Prostate gland (tissue), 2 donors: ENCODE measurements around the gene ANKK1. TPM values are rescaled to one million over a fixed set of nuclear protein-coding genes. Genes with fewer than 3 reads are reported as not detected.

ENCODE experiments used
- DNase-seq: peaks from one replicate; pipeline ENCODE4 v3.0.0-alpha.2; 2019; ENCODE audit warnings: low spot score
- H3K27ac ChIP-seq, 2 donors: fragments of 200-600 bp; sonication (generic); 2 replicates each; pipeline ENCODE4 v1.5.1; 2017 to 2019
- H3K27me3 ChIP-seq: fragments of 200-600 bp; sonication (generic); replicated peaks from 2 replicates; pipeline ENCODE4 v1.5.1; 2019; ENCODE audit not compliant: insufficient read depth
- H3K36me3 ChIP-seq, 2 donors: fragments of 200-600 bp; sonication (generic); 1 replicate in 1 of 2; 2 replicates in 1 of 2; pipeline versions ENCODE4 v1.5.1 to v1.8.1; 2017 to 2019
- H3K4me1 ChIP-seq: fragments of 200-600 bp; sonication (generic); replicated peaks from 2 replicates; pipeline ENCODE4 v1.5.1; 2019
- H3K4me3 ChIP-seq, 2 donors: fragments of 200-600 bp; sonication (generic); 2 replicates each; pipeline ENCODE4 v1.5.1; 2017 to 2019
- H3K9me3 ChIP-seq: fragments of 200-600 bp; sonication (generic); 2 replicates; pipeline ENCODE4 v1.5.1; 2017
- POLR2A ChIP-seq: fragments of 450-650 bp; IDR thresholded peaks from one replicate; pipeline ENCODE4 v1.6.1; 2016; ENCODE audit warnings: antibody characterized with exemption, mild to moderate bottlenecking
- POLR2AphosphoS5 ChIP-seq: sonication (generic); formaldehyde crosslinking; IDR thresholded peaks from one replicate; pipeline ENCODE4 v1.6.1; 2017; ENCODE audit warnings: antibody characterized with exemption
- WGBS: methylation state at CpG from one replicate; pipeline ENCODE4 v1.1.5; 2018; 5-methylcytosine and 5-hydroxymethylcytosine counted together
- intact Hi-C: fragments of 100-400 bp; cut with DNase I; formaldehyde crosslinking; loops from one replicate; pipeline ENCODE4 v1.14.2; 2022
- total RNA-seq, 2 donors: library from RNA; depleted of rRNA; stranded (reverse); fragments of >200 nt; gene quantifications; one replicate each; pipeline ENCODE4 v1.1.0, GENCODE V29; 2016
- TF ChIP-seq, protein P1 (sequence below), 4 experiments: fragments of 200-600 bp in 2 of 4; fragments of 450-650 bp in 2 of 4; sonication (generic) in 2 of 4; IDR thresholded peaks; 1 replicate in 3 of 4; 2 replicates in 1 of 4; pipeline ENCODE4 v1.5.1; 2016 to 2019; ENCODE audit warnings: antibody characterized with exemption in 4 of 4, mild to moderate bottlenecking in 2 of 4, moderate library complexity in 2 of 4

ANKK1 gene, protein sequence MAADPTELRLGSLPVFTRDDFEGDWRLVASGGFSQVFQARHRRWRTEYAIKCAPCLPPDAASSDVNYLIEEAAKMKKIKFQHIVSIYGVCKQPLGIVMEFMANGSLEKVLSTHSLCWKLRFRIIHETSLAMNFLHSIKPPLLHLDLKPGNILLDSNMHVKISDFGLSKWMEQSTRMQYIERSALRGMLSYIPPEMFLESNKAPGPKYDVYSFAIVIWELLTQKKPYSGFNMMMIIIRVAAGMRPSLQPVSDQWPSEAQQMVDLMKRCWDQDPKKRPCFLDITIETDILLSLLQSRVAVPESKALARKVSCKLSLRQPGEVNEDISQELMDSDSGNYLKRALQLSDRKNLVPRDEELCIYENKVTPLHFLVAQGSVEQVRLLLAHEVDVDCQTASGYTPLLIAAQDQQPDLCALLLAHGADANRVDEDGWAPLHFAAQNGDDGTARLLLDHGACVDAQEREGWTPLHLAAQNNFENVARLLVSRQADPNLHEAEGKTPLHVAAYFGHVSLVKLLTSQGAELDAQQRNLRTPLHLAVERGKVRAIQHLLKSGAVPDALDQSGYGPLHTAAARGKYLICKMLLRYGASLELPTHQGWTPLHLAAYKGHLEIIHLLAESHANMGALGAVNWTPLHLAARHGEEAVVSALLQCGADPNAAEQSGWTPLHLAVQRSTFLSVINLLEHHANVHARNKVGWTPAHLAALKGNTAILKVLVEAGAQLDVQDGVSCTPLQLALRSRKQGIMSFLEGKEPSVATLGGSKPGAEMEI
- total RNA-seq: 1 to 10 TPM in 1 of 2 donors, under 1 TPM in 1; 0.97 to 2.4 TPM

DNA sequence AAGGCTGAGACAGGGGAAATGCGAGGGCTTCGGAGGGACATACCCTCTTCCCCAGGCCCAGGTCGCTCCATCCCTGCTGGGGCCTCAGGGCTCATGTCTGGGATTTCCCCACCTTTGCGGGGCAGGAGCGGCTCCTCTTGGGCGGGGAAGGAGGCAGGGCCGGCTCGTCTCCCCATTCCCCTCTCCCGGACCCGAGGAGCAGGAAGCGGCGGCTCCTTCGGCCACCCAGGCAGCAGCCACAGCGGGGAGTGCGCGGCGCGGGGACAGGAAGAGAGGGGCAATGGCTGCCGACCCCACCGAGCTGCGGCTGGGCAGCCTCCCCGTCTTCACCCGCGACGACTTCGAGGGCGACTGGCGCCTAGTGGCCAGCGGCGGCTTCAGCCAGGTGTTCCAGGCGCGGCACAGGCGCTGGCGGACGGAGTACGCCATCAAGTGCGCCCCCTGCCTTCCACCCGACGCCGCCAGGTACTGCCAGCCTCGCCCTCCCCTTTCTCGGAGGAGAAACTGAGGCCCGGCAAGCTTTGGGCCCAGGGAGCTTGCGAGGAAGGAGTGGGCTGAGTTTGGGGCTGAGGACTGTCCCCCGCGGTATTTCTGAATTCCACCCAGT lies at the start of gene ANKK1:
ANKK1 (plus strand) TSS at position 175 of the 607 bp plus-strand sequence; CDS start at position 281, 106 bp downstream.
- H3K27me3 ChIP-seq: no peaks in the 10 kb centered on the region
- H3K27ac ChIP-seq: peak within 1 kb of the TSS in 1 of 2 donors; percentile 53
- peak; percentile 50 for DNase-seq
- TF ChIP-seq POLR2A (no peak), POLR2AphosphoS5 (peak; percentile 20)
- TF ChIP-seq, protein P1, sequence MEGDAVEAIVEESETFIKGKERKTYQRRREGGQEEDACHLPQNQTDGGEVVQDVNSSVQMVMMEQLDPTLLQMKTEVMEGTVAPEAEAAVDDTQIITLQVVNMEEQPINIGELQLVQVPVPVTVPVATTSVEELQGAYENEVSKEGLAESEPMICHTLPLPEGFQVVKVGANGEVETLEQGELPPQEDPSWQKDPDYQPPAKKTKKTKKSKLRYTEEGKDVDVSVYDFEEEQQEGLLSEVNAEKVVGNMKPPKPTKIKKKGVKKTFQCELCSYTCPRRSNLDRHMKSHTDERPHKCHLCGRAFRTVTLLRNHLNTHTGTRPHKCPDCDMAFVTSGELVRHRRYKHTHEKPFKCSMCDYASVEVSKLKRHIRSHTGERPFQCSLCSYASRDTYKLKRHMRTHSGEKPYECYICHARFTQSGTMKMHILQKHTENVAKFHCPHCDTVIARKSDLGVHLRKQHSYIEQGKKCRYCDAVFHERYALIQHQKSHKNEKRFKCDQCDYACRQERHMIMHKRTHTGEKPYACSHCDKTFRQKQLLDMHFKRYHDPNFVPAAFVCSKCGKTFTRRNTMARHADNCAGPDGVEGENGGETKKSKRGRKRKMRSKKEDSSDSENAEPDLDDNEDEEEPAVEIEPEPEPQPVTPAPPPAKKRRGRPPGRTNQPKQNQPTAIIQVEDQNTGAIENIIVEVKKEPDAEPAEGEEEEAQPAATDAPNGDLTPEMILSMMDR (IDR thresholded peaks at IDR 0.05): peak; percentile 34 to 79 (median 70)
- H3K4me3 ChIP-seq: peak within 1 kb of the TSS; percentile 24 to 29
- H3K4me1 ChIP-seq: no peaks in the 10 kb centered on the region
- H3K9me3 ChIP-seq: no peaks in the 10 kb centered on the region
- 11% methylated on average over 23 of the region's 46 CpGs for WGBS
- H3K36me3 ChIP-seq: no peaks in the 10 kb centered on the region
- intact Hi-C loops: loop anchor here (5.0 kb wide), 1 partner anchor 75 kb away; the partner anchor contains the start of gene TTC12

DNA sequence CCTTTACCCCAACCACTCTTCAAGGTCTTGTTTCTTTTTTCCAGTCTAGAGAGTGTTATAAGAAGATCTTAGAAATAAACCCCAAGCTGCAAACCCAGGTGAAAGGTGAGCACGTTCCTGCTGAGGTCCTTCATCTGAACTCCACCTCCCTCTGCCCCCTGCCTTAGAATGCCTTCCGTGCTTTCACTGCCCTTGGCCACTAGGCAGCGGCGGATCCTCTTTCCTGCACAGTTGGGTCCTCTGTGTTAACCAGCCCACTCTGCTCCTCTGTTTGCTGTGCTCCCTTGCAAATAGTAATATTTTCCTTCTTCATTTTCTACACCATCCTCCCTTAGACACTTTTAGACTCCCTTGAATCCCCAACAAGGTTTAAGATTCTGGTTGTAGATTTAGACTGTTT lies 48.8 kb upstream of the ANKK1 start:
- no peaks in the 10 kb centered on the region for H3K9me3 ChIP-seq
- H3K36me3 ChIP-seq: peaks cover 0 to 6% of the 10 kb centered on the region in 2 donors
- no peak for DNase-seq
- TF ChIP-seq, protein P1 (IDR thresholded peaks at IDR 0.05): no peak
- TF ChIP-seq POLR2AphosphoS5 (no peak), POLR2A (no peak)
- H3K4me1 ChIP-seq: peaks cover 6% of the 10 kb centered on the region
- H3K27ac ChIP-seq: peak overlapping the region in 1 of 2 donors; percentile 44
- WGBS: 65% methylated on average over 4 of the region's 4 CpGs
- intact Hi-C loops: no loop called here
- H3K27me3 ChIP-seq: no peaks in the 10 kb centered on the region
- H3K4me3 ChIP-seq: no peak overlapping the region

DNA sequence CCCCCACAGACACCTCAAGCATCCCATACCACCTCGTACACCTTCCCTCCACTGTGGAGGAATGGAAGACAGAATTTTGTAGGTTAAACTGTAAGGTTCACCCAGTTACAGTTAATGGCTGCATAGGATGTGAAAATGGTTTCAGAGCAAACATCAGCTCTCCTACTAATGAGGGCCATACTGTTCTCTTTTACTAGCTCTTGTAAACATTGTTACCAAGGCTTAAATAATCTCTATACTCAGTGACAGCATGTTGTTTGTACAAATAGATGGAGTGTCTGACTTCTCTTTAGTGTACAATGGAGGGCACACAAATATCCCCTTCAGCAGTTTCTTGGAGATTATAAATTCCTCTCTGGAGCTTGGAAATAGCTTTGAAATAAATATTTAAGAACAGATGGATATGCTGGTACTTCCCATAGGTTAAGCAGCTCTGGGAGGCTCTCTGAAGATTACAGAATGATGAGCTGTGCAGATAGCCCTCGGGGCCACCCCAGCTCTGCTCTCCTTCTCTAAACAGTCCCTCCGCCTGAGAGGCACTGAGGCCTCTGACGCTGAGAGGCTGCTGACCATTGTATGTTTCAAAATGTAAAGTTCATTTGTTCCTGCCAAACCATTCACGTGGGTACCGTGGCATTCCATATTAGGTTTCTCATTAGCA lies 47.5 kb upstream of the ANKK1 start:
- TF ChIP-seq POLR2AphosphoS5 (peak; percentile 68), POLR2A (no peak)
- TF ChIP-seq, protein P1 (IDR thresholded peaks at IDR 0.05): no peak
- Histone ChIP-seq H3K27ac (peak overlapping the region in 1 of 2 donors; percentile 44), H3K9me3 (no peaks in the 10 kb centered on the region), H3K36me3 (peaks cover 3 to 7% of the 10 kb centered on the region in 2 donors), H3K27me3 (no peaks in the 10 kb centered on the region), H3K4me1 (peaks cover 6% of the 10 kb centered on the region), H3K4me3 (no peak overlapping the region)
- DNase-seq: no peak
- intact Hi-C loops: no loop called here
- 38% methylated on average over 6 of the region's 6 CpGs for WGBS

DNA sequence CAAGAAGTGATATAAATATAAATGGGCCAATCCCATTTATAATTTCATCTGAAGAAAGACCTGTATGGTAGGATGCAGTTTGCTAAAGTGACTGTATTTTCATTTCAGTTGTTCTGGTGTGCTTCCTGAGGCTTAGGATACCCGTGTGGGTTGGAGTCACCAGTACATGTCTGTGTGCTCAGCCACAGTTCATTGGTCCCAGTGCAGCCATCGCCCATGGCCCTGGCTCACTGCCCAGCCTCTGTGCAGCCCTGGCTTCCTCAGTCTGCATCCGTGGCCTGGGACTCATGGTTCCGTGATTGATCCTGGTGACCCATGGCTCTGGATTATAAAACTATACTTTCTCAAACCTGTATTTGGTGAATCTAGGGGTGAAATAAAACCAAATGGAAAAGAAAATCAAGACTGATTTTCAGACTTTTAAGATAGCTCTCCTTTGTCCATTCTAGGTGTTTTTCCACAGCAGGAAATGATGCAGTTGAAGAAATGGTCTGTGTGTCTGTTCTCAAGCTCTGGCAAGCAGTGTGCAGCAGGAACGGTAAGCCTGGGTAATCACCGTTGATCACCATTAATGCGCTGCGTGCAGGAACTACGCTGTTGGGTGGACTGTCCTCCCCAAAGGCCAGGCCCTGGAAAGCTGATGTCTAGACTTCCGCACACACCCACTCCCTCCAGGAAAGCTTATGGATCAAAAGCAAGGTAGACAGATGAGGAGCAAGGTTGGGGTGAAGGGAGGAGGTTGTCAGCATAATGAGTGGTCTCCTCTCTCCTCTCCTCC lies 46.0 kb upstream of the ANKK1 start:
- H3K27me3 ChIP-seq: no peaks in the 10 kb centered on the region
- H3K4me3 ChIP-seq: no peak overlapping the region
- peaks cover 6% of the 10 kb centered on the region for H3K4me1 ChIP-seq
- peaks cover 3 to 7% of the 10 kb centered on the region in 2 donors for H3K36me3 ChIP-seq
- WGBS: 87% methylated on average over 10 of the region's 10 CpGs
- intact Hi-C loops: no loop called here
- peak overlapping the region in 1 of 2 donors; percentile 44 for H3K27ac ChIP-seq
- DNase-seq: peak; percentile 36
- TF ChIP-seq, protein P1 (IDR thresholded peaks at IDR 0.05): no peak
- TF ChIP-seq POLR2A: no peak
- no peak for TF ChIP-seq POLR2AphosphoS5
- no peaks in the 10 kb centered on the region for H3K9me3 ChIP-seq
